ENCODE measurements around the gene TPPP.

TPPP gene

GRCh38 chr5:624951-625230 is 68.3 kb downstream of the TPPP start:
- DNase-seq (ENCODE audit: low read depth, low spot score), result no peak

- no peak for DNase-seq (ENCODE audit: low read depth, low spot score)
Observed at GRCh38 chr5:624118-624950, 68.8 kb downstream of the TPPP start.

DNA sequence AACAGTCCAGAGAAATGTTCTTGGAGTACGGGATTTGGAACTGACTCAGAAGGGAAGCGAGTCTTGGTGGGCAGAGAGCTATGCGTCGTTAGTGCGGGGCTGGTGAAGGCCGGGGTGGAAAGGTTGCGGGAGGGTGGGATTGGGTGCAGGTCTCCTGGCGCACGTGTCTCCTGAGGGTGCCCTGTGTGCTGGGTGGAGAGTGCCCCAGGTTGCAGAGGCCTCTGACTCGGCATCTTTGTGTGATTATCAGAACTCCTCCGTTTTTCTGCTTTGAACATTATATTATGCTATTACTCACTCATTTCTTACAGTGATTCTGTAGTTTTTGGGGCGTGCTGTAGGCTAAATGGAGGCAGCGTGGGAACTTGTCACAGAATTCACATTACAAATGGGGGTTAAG is 69.6 kb downstream of the TPPP start:
- DNase-seq (ENCODE audit: low read depth, low spot score), result no peak

- no peak for DNase-seq (ENCODE audit: low read depth, low spot score)
Observed at GRCh38 chr5:622946-623522, 70.1 kb downstream of the TPPP start.

- no peak for DNase-seq (ENCODE audit: low read depth, low spot score)
Observed at GRCh38 chr5:622359-622758, 70.8 kb downstream of the TPPP start.

DNA sequence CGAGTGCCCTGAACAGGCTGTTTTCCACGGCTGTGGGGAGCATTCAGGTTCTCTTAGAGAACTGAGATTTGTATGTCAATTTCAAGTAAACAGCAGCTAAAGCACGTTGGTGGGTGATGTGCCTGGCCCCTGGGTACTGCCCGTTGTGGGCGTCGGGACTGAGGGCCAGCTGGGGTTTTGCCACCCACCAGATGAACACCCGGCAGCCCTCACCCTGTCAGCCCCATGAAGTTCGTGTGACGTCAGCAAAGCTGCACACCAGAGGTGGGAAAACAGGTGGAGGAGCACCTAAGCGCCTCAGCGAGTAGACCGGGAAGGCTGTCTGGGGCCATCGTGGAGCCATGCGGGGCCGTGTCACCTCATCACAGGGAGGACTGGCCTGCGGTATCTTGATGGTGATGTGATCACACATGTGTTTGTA is 71.8 kb downstream of the TPPP start:
- DNase-seq (ENCODE audit: low read depth, low spot score), result no peak

GRCh38 chr5:620586-621180 is 72.5 kb downstream of the TPPP start:
- no peak for DNase-seq (ENCODE audit: low read depth, low spot score)

DNA sequence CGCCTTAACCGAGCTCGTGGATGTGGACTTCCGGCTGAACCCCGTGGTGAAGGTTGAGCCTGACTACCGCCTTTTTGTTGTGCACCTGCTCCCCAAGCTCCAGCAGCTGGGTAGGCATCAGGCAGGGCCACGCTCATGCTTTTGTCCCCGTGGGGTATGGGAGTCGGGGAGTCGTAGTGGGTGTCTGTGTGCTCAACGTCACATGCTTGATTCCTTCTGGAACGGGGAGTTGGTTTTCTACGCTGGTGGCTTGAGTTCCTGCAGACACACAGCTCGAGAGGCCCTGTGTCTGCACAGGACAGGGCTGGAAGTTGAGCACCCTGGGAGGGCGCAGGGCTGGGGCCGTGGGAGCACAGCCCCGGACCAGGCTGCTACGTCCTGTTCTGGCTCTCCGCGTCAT is 73.0 kb downstream of the TPPP start:
- DNase-seq (ENCODE audit: low read depth, low spot score), result no peak

DNA sequence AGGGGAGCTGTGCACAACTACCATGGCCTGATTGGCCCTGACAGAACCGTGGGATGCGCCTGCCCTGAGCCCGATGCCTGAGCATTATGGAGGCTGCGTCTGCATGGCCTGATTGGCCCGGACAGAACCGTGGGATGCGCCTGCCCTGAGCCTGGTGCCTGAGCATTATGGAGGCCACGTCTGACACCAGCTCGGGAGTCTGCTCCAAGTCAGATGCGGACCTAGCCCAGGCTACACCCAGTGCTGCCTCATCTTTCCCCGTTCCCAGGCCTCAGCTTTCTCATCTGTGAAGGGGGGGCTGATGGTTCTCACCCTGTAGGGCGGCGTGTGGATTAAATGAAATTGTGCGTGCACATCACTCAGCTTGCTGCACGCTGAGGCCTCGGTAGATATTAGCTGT is 73.7 kb downstream of the TPPP start:
- no peak for DNase-seq (ENCODE audit: low read depth, low spot score)

DNA sequence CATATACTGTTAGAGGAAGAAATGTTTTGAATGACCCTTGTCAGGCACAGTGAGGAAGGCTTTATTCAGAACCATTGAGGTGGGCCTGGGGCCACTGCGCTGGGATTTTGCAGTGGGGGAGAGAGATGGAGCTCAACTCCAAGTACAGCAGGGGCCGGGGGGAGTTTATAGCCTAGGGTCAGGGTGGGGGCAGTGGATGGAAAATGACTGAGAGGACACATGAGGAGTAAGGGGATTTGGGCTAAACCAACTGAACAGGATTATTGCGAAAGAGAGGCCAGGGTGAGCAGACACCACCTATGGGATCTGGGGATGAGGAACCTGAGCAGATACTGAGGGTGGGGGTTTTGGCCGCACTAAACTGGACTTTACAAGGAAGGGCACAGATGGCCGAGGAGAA is 74.7 kb downstream of the TPPP start:
- no peak for DNase-seq (ENCODE audit: low read depth, low spot score)

- DNase-seq (ENCODE audit: low read depth, low spot score), result no peak
Observed at GRCh38 chr5:617896-618295, 75.3 kb downstream of the TPPP start.

DNA sequence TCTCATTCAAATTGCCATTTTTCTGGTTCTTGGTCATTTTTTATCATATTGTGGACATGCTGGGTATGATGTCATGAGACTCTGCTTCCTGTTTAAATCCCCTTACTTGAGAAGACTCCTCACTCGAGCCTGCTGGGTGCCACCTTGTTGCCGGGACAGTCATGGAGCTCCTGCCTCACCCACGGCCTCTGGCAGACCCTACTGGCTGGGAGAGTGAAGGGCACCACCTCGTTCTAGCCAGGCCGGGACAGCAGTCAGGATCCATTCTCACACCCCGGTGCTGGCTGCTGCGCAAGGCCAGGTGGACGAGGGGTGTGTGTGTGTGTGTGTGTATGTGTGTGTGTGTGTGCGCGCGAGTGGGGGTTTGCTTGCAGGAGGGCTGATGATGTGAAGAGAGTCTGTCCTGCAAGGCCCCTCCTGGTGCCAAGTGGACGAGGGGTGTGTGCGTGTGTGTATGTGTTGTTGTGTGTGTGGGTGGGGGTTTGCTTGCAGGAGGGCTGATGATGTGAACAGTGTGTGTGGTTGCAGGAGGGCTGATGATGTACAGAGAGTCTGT is 76.6 kb downstream of the TPPP start:
- DNase-seq (ENCODE audit: low read depth, low spot score), result no peak

GRCh38 chr5:612498-613424 is 80.4 kb downstream of the TPPP start:
- no peak for DNase-seq (ENCODE audit: low read depth, low spot score)

DNA sequence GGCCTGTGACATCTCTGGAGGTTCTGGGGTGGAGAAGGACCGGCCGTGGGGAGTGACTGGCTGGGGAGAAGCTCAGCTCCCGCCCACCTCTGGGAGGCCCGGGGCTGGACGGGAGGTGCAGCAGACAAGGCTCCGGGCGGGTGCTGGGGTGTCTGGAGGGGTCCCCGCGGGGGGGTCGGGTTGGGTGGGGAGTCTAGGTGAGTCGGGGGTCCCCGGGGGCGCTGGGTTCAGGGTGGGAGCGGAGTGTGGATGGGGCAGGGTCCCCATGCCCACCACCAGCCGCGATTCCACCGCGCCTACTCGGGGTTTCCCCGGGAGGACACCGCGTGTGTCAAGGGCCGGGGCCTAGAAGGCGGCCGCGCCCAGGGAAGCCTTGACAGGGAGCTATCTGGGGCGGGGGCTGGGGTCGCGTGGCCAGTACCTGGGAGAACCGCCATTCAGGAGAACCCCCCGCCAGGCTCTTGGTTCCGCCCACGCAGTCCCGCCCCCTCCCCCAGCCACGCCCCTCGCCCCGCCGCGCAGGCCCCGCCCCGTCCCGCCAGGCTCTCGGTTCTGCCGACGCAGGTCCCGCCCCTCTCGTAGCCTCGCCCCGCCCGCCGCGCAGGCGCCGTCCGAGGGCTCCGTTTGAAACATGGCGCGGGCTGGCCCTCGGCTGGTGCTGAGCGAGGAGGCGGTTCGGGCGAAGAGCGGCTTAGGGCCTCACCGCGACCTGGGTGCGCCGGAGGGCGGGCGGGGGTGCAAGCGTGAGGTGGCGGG is 81.2 kb downstream of the TPPP start, which contains the start of gene CEP72:
CEP72 (plus strand) TSS at position 610 of the 756 bp plus-strand sequence; CDS start at position 632, 22 bp downstream.
- DNase-seq (ENCODE audit: low read depth, low spot score), result peak; percentile 53

- no peak for DNase-seq (ENCODE audit: low read depth, low spot score)
Observed at GRCh38 chr5:610744-611730, 82.1 kb downstream of the TPPP start.

DNA sequence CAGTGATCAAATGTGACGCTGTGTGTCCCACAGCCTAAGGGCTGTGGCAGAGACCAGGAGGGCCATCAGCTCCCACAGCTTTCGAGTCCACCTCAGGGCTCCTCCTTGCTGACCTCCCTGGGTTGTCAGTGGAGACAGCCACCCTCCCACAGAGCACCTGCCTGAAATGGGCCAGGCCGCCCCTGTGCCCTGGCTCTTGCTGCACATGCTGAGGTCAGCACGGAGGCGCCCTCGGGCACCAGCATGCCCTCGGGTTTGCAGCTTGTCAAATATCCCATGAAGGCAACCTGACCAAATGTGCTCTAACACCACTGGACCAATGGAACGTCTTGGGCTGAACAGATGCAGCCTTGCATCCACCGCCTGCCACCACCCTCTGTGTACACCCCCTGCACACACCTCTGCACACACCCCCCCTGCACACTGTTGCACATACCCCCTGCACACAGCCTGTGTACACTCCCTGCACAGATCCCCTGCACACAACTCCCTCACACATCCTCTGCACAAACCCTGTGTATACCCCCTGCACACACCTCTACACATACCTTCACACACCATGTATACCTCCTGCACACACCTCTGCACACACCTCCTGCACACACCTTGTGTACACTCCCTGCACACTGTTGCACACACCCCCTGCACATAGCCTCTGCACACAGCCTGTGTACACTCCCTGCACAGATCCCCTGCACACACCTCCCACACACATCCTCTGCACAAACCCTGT is 83.0 kb downstream of the TPPP start:
- DNase-seq (ENCODE audit: low read depth, low spot score), result no peak

Measured in brain pericyte (primary cell).